NCI-H774 (cell line): ENCODE measurements around the gene KLC3.
"Not testable (repeated sequence)": the region's sequence is repeated elsewhere in the genome, so short reads cannot be mapped to it uniquely, and the experiment has no call there.

ENCODE experiments used
- DNase-seq: peaks from one replicate; lab custom pipeline; 2025; lab: John Stamatoyannopoulos, UW

Gene KLC3

GRCh38 chr19:45320997-45321775, 19.4 kb upstream of the KLC3 start:
- no peak for DNase-seq

- no peak for DNase-seq
Measured at GRCh38 chr19:45321848-45322247, 18.7 kb upstream of the KLC3 start.

GRCh38 chr19:45322311-45322710, 18.2 kb upstream of the KLC3 start:
- no peak for DNase-seq

GRCh38 chr19:45322744-45323281, 17.7 kb upstream of the KLC3 start, which contains the start of gene CKM:
TSS of gene CKM (minus strand) at chr19:45322875. CDS start at chr19:45319713, 3,162 bp downstream.
- no peak for DNase-seq

GRCh38 chr19:45323671-45324081, 16.9 kb upstream of the KLC3 start:
- no peak for DNase-seq

- no peak for DNase-seq
Measured at GRCh38 chr19:45324349-45324907, 16.1 kb upstream of the KLC3 start.

GRCh38 chr19:45327404-45328143, 13.0 kb upstream of the KLC3 start:
- no peak for DNase-seq

GRCh38 chr19:45331411-45331810, 9.1 kb upstream of the KLC3 start:
- peak; percentile 71 for DNase-seq

GRCh38 chr19:45333609-45334303, 6.8 kb upstream of the KLC3 start:
- no peak for DNase-seq

GRCh38 chr19:45334881-45335280, 5.7 kb upstream of the KLC3 start:
- not testable (repeated sequence) for DNase-seq

GRCh38 chr19:45336696-45337251, 3.8 kb upstream of the KLC3 start:
- DNase-seq = no peak

GRCh38 chr19:45339629-45340028, 921 bp upstream of the KLC3 start:
- DNase-seq = no peak

GRCh38 chr19:45340899-45341453, 426 bp downstream of the KLC3 start:
- no peak for DNase-seq

GRCh38 chr19:45342911-45343310, 2.4 kb downstream of the KLC3 start:
- no peak for DNase-seq

- no peak for DNase-seq
Measured at GRCh38 chr19:45344621-45345505, 4.3 kb downstream of the KLC3 start.

- no peak for DNase-seq
Measured at GRCh38 chr19:45345506-45345860, 4.9 kb downstream of the KLC3 start.

- no peak for DNase-seq
Measured at GRCh38 chr19:45346449-45346848, 5.9 kb downstream of the KLC3 start.

GRCh38 chr19:45347570-45348366, 7.2 kb downstream of the KLC3 start:
- no peak for DNase-seq

GRCh38 chr19:45348367-45349125, 8.0 kb downstream of the KLC3 start:
- no peak for DNase-seq
